Measurements from ENCODE around the gene HILPDA.

- TF ChIP-seq FOXM1 (IDR thresholded peaks at IDR 0.05; ENCODE audit: borderline replicate concordance, low read depth): no peak
- TF ChIP-seq ZBTB7A (IDR thresholded peaks at IDR 0.05; ENCODE audit: low read depth): no peak
- TF ChIP-seq, protein P1, sequence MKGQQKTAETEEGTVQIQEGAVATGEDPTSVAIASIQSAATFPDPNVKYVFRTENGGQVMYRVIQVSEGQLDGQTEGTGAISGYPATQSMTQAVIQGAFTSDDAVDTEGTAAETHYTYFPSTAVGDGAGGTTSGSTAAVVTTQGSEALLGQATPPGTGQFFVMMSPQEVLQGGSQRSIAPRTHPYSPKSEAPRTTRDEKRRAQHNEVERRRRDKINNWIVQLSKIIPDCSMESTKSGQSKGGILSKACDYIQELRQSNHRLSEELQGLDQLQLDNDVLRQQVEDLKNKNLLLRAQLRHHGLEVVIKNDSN (IDR thresholded peaks at IDR 0.05): no peak
- TF ChIP-seq EP300 (IDR thresholded peaks at IDR 0.05; ENCODE audit: borderline replicate concordance): no peak
- no peak for TF ChIP-seq MAX (IDR thresholded peaks at IDR 0.05)
- TF ChIP-seq CREB1 (IDR thresholded peaks at IDR 0.05; ENCODE audit: low read depth): no peak
- no peak for TF ChIP-seq REST (IDR thresholded peaks at IDR 0.05; ENCODE audit: low read depth)
Observed at GRCh38 chr7:128434413-128435326, 21.0 kb upstream of the HILPDA start.

All from Ishikawa (cell line).